Measurements from ENCODE around the gene COX7B.

COX7B gene

DNA sequence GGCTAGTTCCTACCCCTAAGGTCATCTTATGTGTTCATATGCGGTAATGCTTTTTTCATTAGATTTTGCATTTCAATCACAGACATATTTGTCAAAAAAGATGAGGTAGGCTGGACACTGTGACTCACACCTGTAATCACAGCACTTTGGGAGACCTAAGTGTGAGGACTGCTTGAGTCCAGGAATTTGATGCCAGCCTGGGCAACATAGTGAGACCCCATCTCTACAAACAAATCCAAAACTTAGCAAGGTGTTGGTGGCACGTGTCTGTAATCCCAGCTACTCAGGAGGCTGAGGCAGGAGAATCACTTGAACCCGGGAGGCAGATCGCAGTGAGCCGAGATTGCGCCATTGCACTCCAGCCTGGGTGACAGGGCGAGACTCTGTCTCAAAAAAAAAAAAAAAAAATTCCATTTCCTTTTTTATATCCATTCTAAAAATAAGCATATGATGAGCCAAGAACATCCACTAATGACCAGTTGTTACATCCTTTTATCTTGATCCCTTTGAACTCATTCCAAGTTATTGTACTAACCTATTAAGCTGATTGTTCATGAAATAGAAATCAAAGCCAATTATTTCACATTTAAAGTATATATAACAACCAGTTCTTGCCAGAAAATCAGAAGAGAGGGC is 46.8 kb downstream of the COX7B start:
- DNase-seq = no peak

DNA sequence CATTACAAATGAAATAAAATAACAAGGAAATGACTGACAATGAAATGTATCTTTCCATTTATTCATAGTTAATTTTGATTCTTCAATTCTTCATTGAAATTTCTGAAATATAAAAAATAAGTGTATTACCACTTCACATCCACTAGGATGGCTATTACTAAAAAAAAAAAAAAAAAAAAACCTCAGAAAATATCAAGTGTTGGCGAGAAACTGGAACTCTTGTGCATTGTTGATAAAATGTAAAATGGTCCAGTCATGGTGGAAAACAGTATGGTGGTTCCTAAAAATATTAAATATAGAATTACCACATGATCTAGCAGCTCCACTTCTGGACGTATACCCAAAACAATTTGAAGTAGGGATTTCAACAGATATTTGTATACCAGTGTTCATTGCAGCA is 47.3 kb downstream of the COX7B start:
- DNase-seq = no peak

- no peak for DNase-seq
Measured at GRCh38 chrX:77949840-77950239, 50.6 kb downstream of the COX7B start.

DNA sequence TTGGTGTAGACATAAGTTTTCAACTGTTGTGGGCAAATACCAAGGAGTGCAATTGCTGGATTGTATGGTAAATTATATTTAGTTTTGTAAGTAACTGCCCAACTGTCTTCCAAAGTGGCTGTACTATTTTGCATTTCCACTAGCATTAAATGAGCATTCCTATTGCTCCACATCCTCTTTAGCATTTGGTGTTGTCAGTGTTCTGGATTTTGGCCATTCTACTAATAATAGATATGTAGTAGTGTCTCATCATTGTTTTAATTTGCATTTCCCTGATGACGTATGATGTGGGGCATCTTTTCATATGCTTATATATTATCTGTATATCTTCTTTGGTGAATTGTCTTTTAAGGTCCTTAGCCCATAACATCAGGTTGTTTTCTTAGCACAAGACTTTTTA is 52.9 kb downstream of the COX7B start:
- no peak for DNase-seq

- no peak for DNase-seq
Measured at GRCh38 chrX:77953302-77953701, 54.0 kb downstream of the COX7B start.

- no peak for DNase-seq
Measured at GRCh38 chrX:77953708-77954107, 54.4 kb downstream of the COX7B start.
